Measurements from ENCODE around the gene TTC7B.

GRCh38 chr14:90483117-90483516, 333.1 kb downstream of the TTC7B start:
- TF ChIP-seq CTCF (IDR thresholded peaks at IDR 0.05): no peak
- TF ChIP-seq POLR2AphosphoS5 (IDR thresholded peaks at IDR 0.05): no peak
- no peak for TF ChIP-seq POLR2A (IDR thresholded peaks at IDR 0.05)

Data from prostate gland (tissue), 2 donors.